Right cardiac atrium (tissue), 5 donors: ENCODE results near the gene PRR35. TPM values are rescaled to one million over a fixed set of nuclear protein-coding genes. Genes with fewer than 3 reads are reported as not detected.

Source experiments
- ATAC-seq, 2 donors: fragments of 200-7000 bp; cut with Tn5 transposase; one replicate each; pipeline versions ENCODE4 v1.8.0 to v1.9.1; 2020; ENCODE audit warnings: moderate library complexity in 2 of 2, mild to moderate bottlenecking in 1 of 2
- DNase-seq, 3 donors: peaks; one replicate each; pipeline ENCODE4 v3.0.0-alpha.2; 2020
- H3K27ac ChIP-seq: one replicate; pipeline ENCODE4 v1.5.1; 2013; ENCODE audit warnings: mild to moderate bottlenecking, low read length, control low read depth, moderate library complexity
- H3K27me3 ChIP-seq: one replicate; pipeline ENCODE4 v1.6.1; 2013; ENCODE audit not compliant: control insufficient read depth, insufficient read depth
- H3K4me1 ChIP-seq: one replicate; pipeline ENCODE4 v1.6.1; 2013; ENCODE audit warnings: low read length; ENCODE audit not compliant: control insufficient read depth, insufficient read depth
- H3K4me3 ChIP-seq: one replicate; pipeline ENCODE4 v1.5.1; 2013; ENCODE audit warnings: low read length, control low read depth
- H3K9me3 ChIP-seq: one replicate; pipeline ENCODE4 v1.6.1; 2013; ENCODE audit warnings: low read length; ENCODE audit not compliant: control insufficient read depth
- WGBS: extraction: QIAGEN DNeasy Blood & Tissue Kit; methylation state at CpG from one replicate; pipeline ENCODE4 v1.1.7; 2013; 5-methylcytosine and 5-hydroxymethylcytosine counted together
- intact Hi-C, 4 donors: fragments of 100-400 bp; cut with DNase I; formaldehyde crosslinking; loops; one replicate each; pipeline versions ENCODE4 v1.11.0 to v1.14.0; 2022 to 2023
- polyA plus RNA-seq: library from polyadenylated mRNA; stranded (reverse); fragments of 200-250 nt; gene quantifications from one replicate; pipeline ENCODE4 v1.2.3, GENCODE V29; 2013
- total RNA-seq, 4 donors: library from RNA; stranded (reverse); fragmentation: NEBNext Ultra II Directional; extraction: Animal tissue kit (Norgen Biotek cat#: 25700); gene quantifications; one replicate each; pipeline ENCODE4 v1.2.1, GENCODE V29; 2021
- donor health status: healthy with polysubstance abuse.
- donor health status: DM: no; HTN: yes; CAD: no.
- donor health status: DM: no; HTN: no; CAD: no.
- donor health status: DM: no; HTN: yes; CAD: no; lungs with severe emphysema.
- donor health status: DM: yes; HTN: yes; CAD: no.

The PRR35 gene
- total and polyA plus RNA-seq, 5 donors, result not detected

GRCh38 chr16:537415-538335, 22.5 kb upstream of the PRR35 start:
- WGBS, result 95% methylated on average over 60 of the region's 60 CpGs
- Histone ChIP-seq H3K4me1 (no peaks in the 10 kb centered on the region), H3K27ac (no peak overlapping the region), H3K4me3 (no peak overlapping the region), H3K9me3 (no peaks in the 10 kb centered on the region), H3K27me3 (no peaks in the 10 kb centered on the region)
- intact Hi-C loops, result no loop called here
- ATAC-seq (no peak), DNase-seq (no peak)

GRCh38 chr16:539901-540530, 20.2 kb upstream of the PRR35 start:
- Histone ChIP-seq H3K4me1 (no peaks in the 10 kb centered on the region), H3K27me3 (no peaks in the 10 kb centered on the region), H3K4me3 (no peak overlapping the region), H3K27ac (no peak overlapping the region), H3K9me3 (no peaks in the 10 kb centered on the region)
- 89% methylated on average over 34 of the region's 34 CpGs for WGBS
- intact Hi-C loops, result no loop called here
- DNase-seq (no peak), ATAC-seq (no peak)

GRCh38 chr16:540645-541340, 19.4 kb upstream of the PRR35 start:
- intact Hi-C loops, result no loop called here
- H3K9me3 ChIP-seq, result no peaks in the 10 kb centered on the region
- no peaks in the 10 kb centered on the region for H3K4me1 ChIP-seq
- no peaks in the 10 kb centered on the region for H3K27me3 ChIP-seq
- no peak overlapping the region for H3K4me3 ChIP-seq
- WGBS, result 90% methylated on average over 29 of the region's 29 CpGs
- DNase-seq (no peak), ATAC-seq (no peak)
- H3K27ac ChIP-seq, result no peak overlapping the region

- H3K27me3 ChIP-seq, result no peaks in the 10 kb centered on the region
- H3K4me1 ChIP-seq, result no peaks in the 10 kb centered on the region
- 93% methylated on average over 51 of the region's 51 CpGs for WGBS
- DNase-seq, result no peak
- intact Hi-C loops, result no loop called here
- no peak overlapping the region for H3K27ac ChIP-seq
- no peaks in the 10 kb centered on the region for H3K9me3 ChIP-seq
- ATAC-seq, result no peak
- no peak overlapping the region for H3K4me3 ChIP-seq
Observed at GRCh38 chr16:543301-544164, 16.7 kb upstream of the PRR35 start.

- 91% methylated on average over 46 of the region's 46 CpGs for WGBS
- H3K4me3 ChIP-seq, result no peak overlapping the region
- DNase-seq, result no peak
- intact Hi-C loops, result no loop called here
- H3K27ac ChIP-seq, result no peak overlapping the region
- H3K27me3 ChIP-seq, result no peaks in the 10 kb centered on the region
- no peaks in the 10 kb centered on the region for H3K9me3 ChIP-seq
- ATAC-seq, result no peak
- H3K4me1 ChIP-seq, result no peaks in the 10 kb centered on the region
Observed at GRCh38 chr16:544517-544916, 15.7 kb upstream of the PRR35 start.

GRCh38 chr16:546909-547770, 13.1 kb upstream of the PRR35 start:
- intact Hi-C loops, result no loop called here
- ATAC-seq, result peak; percentile 51 to 64
- 83% methylated on average over 60 of the region's 60 CpGs for WGBS
- Histone ChIP-seq H3K27me3 (no peaks in the 10 kb centered on the region), H3K4me3 (no peak overlapping the region), H3K4me1 (no peaks in the 10 kb centered on the region), H3K27ac (no peak overlapping the region), H3K9me3 (no peaks in the 10 kb centered on the region)
- DNase-seq, result peak; percentile 65 to 91 (median 87)

GRCh38 chr16:548586-548985, 11.6 kb upstream of the PRR35 start:
- DNase-seq (no peak), ATAC-seq (no peak)
- intact Hi-C loops, result no loop called here
- Histone ChIP-seq H3K27ac (no peak overlapping the region), H3K9me3 (no peaks in the 10 kb centered on the region), H3K4me1 (no peaks in the 10 kb centered on the region), H3K4me3 (no peak overlapping the region), H3K27me3 (no peaks in the 10 kb centered on the region)
- 95% methylated on average over 21 of the region's 21 CpGs for WGBS

- H3K9me3 ChIP-seq, result no peaks in the 10 kb centered on the region
- no peaks in the 10 kb centered on the region for H3K27me3 ChIP-seq
- H3K27ac ChIP-seq, result no peak overlapping the region
- no peak overlapping the region for H3K4me3 ChIP-seq
- ATAC-seq, result no peak
- DNase-seq, result no peak
- 95% methylated on average over 54 of the region's 54 CpGs for WGBS
- H3K4me1 ChIP-seq, result no peaks in the 10 kb centered on the region
- intact Hi-C loops, result no loop called here
Observed at GRCh38 chr16:549544-550263, 10.5 kb upstream of the PRR35 start.

GRCh38 chr16:551210-551609, 9.0 kb upstream of the PRR35 start:
- no peak overlapping the region for H3K4me3 ChIP-seq
- intact Hi-C loops, result no loop called here
- no peak overlapping the region for H3K27ac ChIP-seq
- ATAC-seq (no peak), DNase-seq (no peak)
- H3K4me1 ChIP-seq, result no peaks in the 10 kb centered on the region
- no peaks in the 10 kb centered on the region for H3K27me3 ChIP-seq
- no peaks in the 10 kb centered on the region for H3K9me3 ChIP-seq
- 99% methylated on average over 28 of the region's 28 CpGs for WGBS
